HepG2 (cell line): Measurements from ENCODE around the gene ESPNL. TPM values are rescaled to one million over a fixed set of nuclear protein-coding genes. Genes with fewer than 3 reads are reported as not detected.

ENCODE experiments used
- ATAD3A ChIP-seq: sonication (generic); formaldehyde crosslinking; IDR thresholded peaks from 2 replicates; pipeline ENCODE4 v1.4.0; 2020; ENCODE audit warnings: missing genetic modification reagents
- DDIT3 ChIP-seq: sonication (generic); formaldehyde crosslinking; IDR thresholded peaks from 2 replicates; pipeline ENCODE4 v1.4.0; 2020; ENCODE audit warnings: mild to moderate bottlenecking, missing genetic modification reagents
- DMAP1 ChIP-seq: IDR thresholded peaks from 2 replicates; pipeline ENCODE4 v1.6.1; 2016
- GATA4 ChIP-seq: sonication (generic); IDR thresholded peaks from 2 replicates; pipeline ENCODE4 v1.6.1; 2016; ENCODE audit warnings: antibody characterized with exemption, low read depth, borderline replicate concordance
- MLX ChIP-seq: IDR thresholded peaks from 2 replicates; pipeline ENCODE4 v1.6.1; 2016
- NFKBIZ ChIP-seq: IDR thresholded peaks from 2 replicates; pipeline ENCODE4 v1.6.1; 2018; ENCODE audit warnings: missing genetic modification reagents, missing compliant biosample characterization
- PAWR ChIP-seq: sonication (generic); formaldehyde crosslinking; IDR thresholded peaks from 2 replicates; pipeline ENCODE4 v1.4.0; 2020; ENCODE audit warnings: missing genetic modification reagents, mild to moderate bottlenecking, borderline replicate concordance
- SRF ChIP-seq: IDR thresholded peaks from 2 replicates; pipeline ENCODE4 v1.6.1; 2011; ENCODE audit warnings: mild to moderate bottlenecking, low read depth, low read length, moderate library complexity
- SYNCRIP ChIP-seq: fragments of 200-400 bp; formaldehyde crosslinking; IDR thresholded peaks from 2 replicates; pipeline ENCODE4 v1.6.1; 2018; ENCODE audit warnings: mild to moderate bottlenecking, low read depth, low read length; ENCODE audit not compliant: insufficient read depth
- TEAD3 ChIP-seq: optimal IDR thresholded peaks from 2 replicates; pipeline ENCODE3; 2016; ENCODE audit warnings: borderline replicate concordance
- ZKSCAN5 ChIP-seq: sonication (generic); formaldehyde crosslinking; IDR thresholded peaks from 2 replicates; pipeline ENCODE4 v1.5.1; 2020; ENCODE audit warnings: mild to moderate bottlenecking, missing genetic modification reagents
- ZNF101 ChIP-seq: sonication (generic); formaldehyde crosslinking; IDR thresholded peaks from 2 replicates; pipeline ENCODE4 v1.4.0; 2020; ENCODE audit warnings: mild to moderate bottlenecking, low read depth, missing genetic modification reagents, borderline replicate concordance
- ZNF225 ChIP-seq: sonication (generic); formaldehyde crosslinking; IDR thresholded peaks from 2 replicates; pipeline ENCODE4 v1.4.0; 2020; ENCODE audit warnings: mild to moderate bottlenecking, missing genetic modification reagents
- ZNF230 ChIP-seq: sonication (generic); formaldehyde crosslinking; IDR thresholded peaks from 2 replicates; pipeline ENCODE4 v1.4.0; 2020; ENCODE audit warnings: mild to moderate bottlenecking, missing genetic modification reagents
- ZNF232 ChIP-seq: sonication (generic); formaldehyde crosslinking; IDR thresholded peaks from 2 replicates; pipeline ENCODE4 v1.4.0; 2020; ENCODE audit warnings: missing genetic modification reagents, borderline replicate concordance
- ZNF256 ChIP-seq: sonication (generic); formaldehyde crosslinking; conservative IDR thresholded peaks from 2 replicates; pipeline ENCODE4 v1.4.0; 2020; ENCODE audit warnings: missing genetic modification reagents
- ZNF274 ChIP-seq: sonication (generic); formaldehyde crosslinking; IDR thresholded peaks from 2 replicates; pipeline ENCODE4 v1.5.1; 2020; ENCODE audit warnings: mild to moderate bottlenecking, missing genetic modification reagents
- ZNF34 ChIP-seq: sonication (generic); formaldehyde crosslinking; IDR thresholded peaks from 2 replicates; pipeline ENCODE4 v1.4.0; 2020; ENCODE audit warnings: mild to moderate bottlenecking, missing genetic modification reagents, borderline replicate concordance
- ZNF749 ChIP-seq: sonication (generic); formaldehyde crosslinking; IDR thresholded peaks from 2 replicates; pipeline ENCODE4 v1.8.0; 2022; ENCODE audit warnings: mild to moderate bottlenecking, missing genetic modification reagents, moderate library complexity, borderline replicate concordance
- ZNF768 ChIP-seq: sonication (generic); formaldehyde crosslinking; IDR thresholded peaks from 2 replicates; pipeline ENCODE4 v1.4.0; 2020; ENCODE audit warnings: missing genetic modification reagents
- ZSCAN29 ChIP-seq: sonication (generic); formaldehyde crosslinking; conservative IDR thresholded peaks from 2 replicates; pipeline ENCODE4 v1.4.0; 2020; ENCODE audit warnings: mild to moderate bottlenecking, missing genetic modification reagents
- ZZZ3 ChIP-seq: sonication (generic); formaldehyde crosslinking; IDR thresholded peaks from 2 replicates; pipeline ENCODE4 v1.4.0; 2020; ENCODE audit warnings: missing genetic modification reagents, mild to moderate bottlenecking, borderline replicate concordance
- polyA plus RNA-seq, 8 experiments: library from polyadenylated mRNA; depleted of rRNA in 3 of 8; stranded (reverse) in 7 of 8; unstranded in 1 of 8; fragments of >200 nt; fragmentation: Illumina TruSeq in 4 of 8; extraction: Trizol in 4 of 8; gene quantifications; 2 replicates each; pipeline versions ENCODE4 v1.2.1 to v1.2.3, GENCODE V29; 2011 to 2016; ENCODE audit warnings: low read depth in 4 of 8, missing spikeins in 1 of 8, mixed read lengths in 1 of 8; ENCODE audit not compliant: insufficient read depth in 1 of 8
- total RNA-seq, 5 experiments: library from RNA; depleted of rRNA; stranded (reverse); fragments of >200 nt; fragmentation: Illumina TruSeq; extraction: Trizol; gene quantifications; 2 replicates each; pipeline ENCODE4 v1.2.3, GENCODE V29; 2016; ENCODE audit warnings: low read depth in 1 of 5
- TF ChIP-seq, protein P1 (sequence below): sonication (generic); formaldehyde crosslinking; IDR thresholded peaks from 2 replicates; pipeline ENCODE4 v1.8.0; 2022; ENCODE audit warnings: mild to moderate bottlenecking, missing genetic modification reagents, moderate library complexity
- TF ChIP-seq, protein P2 (sequence below): sonication (generic); formaldehyde crosslinking; IDR thresholded peaks from 2 replicates; pipeline ENCODE4 v1.8.0; 2022; ENCODE audit warnings: mild to moderate bottlenecking, missing genetic modification reagents, moderate library complexity
- TF ChIP-seq, protein P3 (sequence below): sonication (generic); formaldehyde crosslinking; IDR thresholded peaks from 2 replicates; pipeline ENCODE4 v1.8.0; 2022; ENCODE audit warnings: low read depth, missing genetic modification reagents
- TF ChIP-seq, protein P4 (sequence below): sonication (generic); formaldehyde crosslinking; IDR thresholded peaks from 2 replicates; pipeline ENCODE4 v1.8.1; 2023; ENCODE audit warnings: missing genetic modification reagents, mild to moderate bottlenecking, borderline replicate concordance

Gene ESPNL
- total and polyA plus RNA-seq, 2 of the 13 experiments (the other 11 are each of a cell fraction or from before 2014, with no cell fraction given): 0.45 to 0.80 TPM

DNA sequence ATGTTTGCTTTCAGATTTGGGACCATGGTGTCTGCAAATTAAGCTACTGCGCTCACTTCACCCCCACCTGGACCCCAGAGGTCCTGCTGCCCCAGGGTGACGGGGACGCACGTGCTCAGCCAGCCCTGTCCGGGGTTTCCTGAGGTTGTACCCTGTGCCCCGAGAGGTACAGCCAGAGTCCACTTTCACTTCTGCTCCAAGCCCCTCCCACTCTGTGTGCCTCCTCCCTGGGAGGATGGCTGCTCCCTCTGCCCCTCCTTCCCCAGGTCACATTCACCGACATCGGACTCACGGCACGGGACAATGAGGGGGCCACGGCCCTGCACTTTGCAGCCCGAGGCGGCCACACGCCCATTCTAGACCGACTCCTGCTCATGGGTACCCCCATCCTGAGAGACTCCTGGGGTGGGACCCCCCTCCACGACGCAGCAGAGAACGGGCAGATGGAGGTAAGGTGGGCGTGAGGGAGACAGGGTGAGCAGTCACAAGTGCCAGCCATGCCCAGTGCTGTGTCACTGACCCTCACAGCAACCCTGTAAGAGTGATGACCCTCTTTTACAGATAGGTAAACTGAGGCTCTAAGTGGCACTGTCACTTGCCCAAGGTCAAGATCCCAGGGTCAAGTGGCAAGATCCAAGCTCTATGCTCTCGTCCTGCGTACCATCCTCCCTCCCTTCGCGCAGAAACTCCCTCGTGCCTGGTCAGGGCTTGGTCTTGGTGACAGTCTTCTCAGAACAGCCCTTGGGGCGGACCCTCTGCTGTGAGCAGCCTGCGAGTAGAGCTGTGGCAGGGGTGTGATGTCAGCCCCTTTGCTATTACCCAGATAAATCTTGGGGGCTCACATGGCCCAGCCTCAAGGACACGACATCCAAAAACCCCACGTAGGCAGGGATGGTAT is 7.6 kb downstream of the ESPNL start (continued):
- TF ChIP-seq, protein P1, sequence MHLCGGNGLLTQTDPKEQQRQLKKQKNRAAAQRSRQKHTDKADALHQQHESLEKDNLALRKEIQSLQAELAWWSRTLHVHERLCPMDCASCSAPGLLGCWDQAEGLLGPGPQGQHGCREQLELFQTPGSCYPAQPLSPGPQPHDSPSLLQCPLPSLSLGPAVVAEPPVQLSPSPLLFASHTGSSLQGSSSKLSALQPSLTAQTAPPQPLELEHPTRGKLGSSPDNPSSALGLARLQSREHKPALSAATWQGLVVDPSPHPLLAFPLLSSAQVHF (CRISPR knock-in tag): no peak
- TF ChIP-seq GATA4 (no peak), ZZZ3 (CRISPR knock-in tag) (peak; percentile 49; the same call in 1 of the 2 replicates), ZNF230 (CRISPR knock-in tag) (no peak), DMAP1 (peak; percentile 91), ZNF101 (CRISPR knock-in tag) (no peak), ZNF274 (CRISPR knock-in tag) (0 out of 2 replicates have a peak, but pooled peaks have one; percentile 42), SRF (no peak), ZNF225 (CRISPR knock-in tag) (no peak; the same call in 1 of the 2 replicates), ZNF34 (CRISPR knock-in tag) (no peak), SYNCRIP (no peak), NFKBIZ (CRISPR knock-in tag) (0 out of 2 replicates have a peak, but pooled peaks have one; percentile 58), ATAD3A (CRISPR knock-in tag) (no peak), ZNF749 (no peak), MLX (CRISPR knock-in tag) (0 out of 2 replicates have a peak, but pooled peaks have one; percentile 26), DDIT3 (CRISPR knock-in tag) (no peak), ZNF256 (CRISPR knock-in tag) (no peak), ZKSCAN5 (CRISPR knock-in tag) (no peak), ZNF768 (CRISPR knock-in tag) (no peak), PAWR (CRISPR knock-in tag) (no peak), ZSCAN29 (CRISPR knock-in tag) (no peak), ZNF232 (CRISPR knock-in tag) (peak; percentile 76; the same call in 1 of the 2 replicates), TEAD3 (peak; percentile 9)
- TF ChIP-seq, protein P2, sequence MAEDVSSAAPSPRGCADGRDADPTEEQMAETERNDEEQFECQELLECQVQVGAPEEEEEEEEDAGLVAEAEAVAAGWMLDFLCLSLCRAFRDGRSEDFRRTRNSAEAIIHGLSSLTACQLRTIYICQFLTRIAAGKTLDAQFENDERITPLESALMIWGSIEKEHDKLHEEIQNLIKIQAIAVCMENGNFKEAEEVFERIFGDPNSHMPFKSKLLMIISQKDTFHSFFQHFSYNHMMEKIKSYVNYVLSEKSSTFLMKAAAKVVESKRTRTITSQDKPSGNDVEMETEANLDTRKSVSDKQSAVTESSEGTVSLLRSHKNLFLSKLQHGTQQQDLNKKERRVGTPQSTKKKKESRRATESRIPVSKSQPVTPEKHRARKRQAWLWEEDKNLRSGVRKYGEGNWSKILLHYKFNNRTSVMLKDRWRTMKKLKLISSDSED (CRISPR knock-in tag): no peak
- TF ChIP-seq, protein P3, sequence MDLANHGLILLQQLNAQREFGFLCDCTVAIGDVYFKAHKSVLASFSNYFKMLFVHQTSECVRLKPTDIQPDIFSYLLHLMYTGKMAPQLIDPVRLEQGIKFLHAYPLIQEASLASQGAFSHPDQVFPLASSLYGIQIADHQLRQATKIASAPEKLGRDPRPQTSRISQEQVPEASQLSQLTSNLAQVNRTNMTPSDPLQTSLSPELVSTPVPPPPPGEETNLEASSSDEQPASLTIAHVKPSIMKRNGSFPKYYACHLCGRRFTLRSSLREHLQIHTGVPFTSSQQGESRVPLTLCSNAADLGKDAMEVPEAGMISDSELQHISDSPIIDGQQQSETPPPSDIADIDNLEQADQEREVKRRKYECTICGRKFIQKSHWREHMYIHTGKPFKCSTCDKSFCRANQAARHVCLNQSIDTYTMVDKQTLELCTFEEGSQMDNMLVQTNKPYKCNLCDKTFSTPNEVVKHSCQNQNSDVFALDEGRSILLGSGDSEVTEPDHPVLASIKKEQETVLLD (CRISPR knock-in tag): 0 out of 2 replicates have a peak, but pooled peaks have one; percentile 35
- TF ChIP-seq, protein P4, sequence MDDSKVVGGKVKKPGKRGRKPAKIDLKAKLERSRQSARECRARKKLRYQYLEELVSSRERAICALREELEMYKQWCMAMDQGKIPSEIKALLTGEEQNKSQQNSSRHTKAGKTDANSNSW: no peak
